Thoracic aorta (tissue), 2 donors: ENCODE results near the gene ZNF440. TPM values are rescaled to one million over a fixed set of nuclear protein-coding genes. Genes with fewer than 3 reads are reported as not detected.
"Not testable (repeated sequence)": the region's sequence is repeated elsewhere in the genome, so short reads cannot be mapped to it uniquely, and the experiment has no call there.

Experiments
- ATAC-seq: fragments of 150-250 bp; one replicate; pipeline ENCODE4 v1.8.0; 2017; ENCODE audit warnings: low read depth; ENCODE audit not compliant: insufficient number of reproducible peaks, low FRiP score
- DNase-seq: peaks from one replicate; pipeline ENCODE4 v3.0.0-alpha.2; 2020; ENCODE audit warnings: low spot score
- H3K27ac ChIP-seq, 2 donors: fragments of 200-600 bp; sonication (generic); 1 replicate in 1 of 2; 2 replicates in 1 of 2; pipeline ENCODE4 v1.5.1; 2016; ENCODE audit warnings: mild to moderate bottlenecking in 2 of 2, moderate library complexity in 2 of 2
- H3K27me3 ChIP-seq: fragments of 200-600 bp; sonication (generic); replicated peaks from 2 replicates; pipeline ENCODE4 v1.6.0; 2016; ENCODE audit warnings: mild to moderate bottlenecking; ENCODE audit not compliant: insufficient read depth
- H3K36me3 ChIP-seq: fragments of 200-600 bp; sonication (generic); one replicate; pipeline ENCODE4 v1.5.1; 2016
- H3K4me1 ChIP-seq, 2 donors: fragments of 200-600 bp; sonication (generic); 1 replicate in 1 of 2; 2 replicates in 1 of 2; pipeline versions ENCODE4 v1.5.1 to v1.6.0; 2016; ENCODE audit warnings: low read depth in 2 of 2, mild to moderate bottlenecking in 1 of 2; ENCODE audit not compliant: control insufficient read depth in 1 of 2
- H3K4me3 ChIP-seq: fragments of 200-600 bp; sonication (generic); 2 replicates; pipeline ENCODE4 v1.5.1; 2016; ENCODE audit warnings: mild to moderate bottlenecking
- H3K9me3 ChIP-seq: fragments of 200-600 bp; sonication (generic); 2 replicates; pipeline ENCODE4 v1.5.1; 2016
- total RNA-seq, 2 donors: library from RNA; depleted of rRNA; stranded (reverse); fragments of >200 nt; gene quantifications; one replicate each; pipeline versions ENCODE4 v1.1.0 to v1.2.3, GENCODE V29; 2016
- TF ChIP-seq, protein P1 (sequence below): fragments of 200-600 bp; sonication (generic); IDR thresholded peaks from one replicate; pipeline ENCODE4 v1.5.1; 2019; ENCODE audit warnings: antibody characterized with exemption

The ZNF440 gene
- total RNA-seq, 2 donors from 2014 or later: 7.3 to 23.5 TPM

- Histone ChIP-seq H3K4me1 (no peaks in the 10 kb centered on the region), H3K4me3 (no peak overlapping the region), H3K27me3 (no peaks in the 10 kb centered on the region), H3K27ac (no peak overlapping the region), H3K36me3 (peaks cover 46% of the 10 kb centered on the region), H3K9me3 (peaks cover 58% of the 10 kb centered on the region)
- DNase-seq (no peak), ATAC-seq (no peak)
- TF ChIP-seq, protein P1, sequence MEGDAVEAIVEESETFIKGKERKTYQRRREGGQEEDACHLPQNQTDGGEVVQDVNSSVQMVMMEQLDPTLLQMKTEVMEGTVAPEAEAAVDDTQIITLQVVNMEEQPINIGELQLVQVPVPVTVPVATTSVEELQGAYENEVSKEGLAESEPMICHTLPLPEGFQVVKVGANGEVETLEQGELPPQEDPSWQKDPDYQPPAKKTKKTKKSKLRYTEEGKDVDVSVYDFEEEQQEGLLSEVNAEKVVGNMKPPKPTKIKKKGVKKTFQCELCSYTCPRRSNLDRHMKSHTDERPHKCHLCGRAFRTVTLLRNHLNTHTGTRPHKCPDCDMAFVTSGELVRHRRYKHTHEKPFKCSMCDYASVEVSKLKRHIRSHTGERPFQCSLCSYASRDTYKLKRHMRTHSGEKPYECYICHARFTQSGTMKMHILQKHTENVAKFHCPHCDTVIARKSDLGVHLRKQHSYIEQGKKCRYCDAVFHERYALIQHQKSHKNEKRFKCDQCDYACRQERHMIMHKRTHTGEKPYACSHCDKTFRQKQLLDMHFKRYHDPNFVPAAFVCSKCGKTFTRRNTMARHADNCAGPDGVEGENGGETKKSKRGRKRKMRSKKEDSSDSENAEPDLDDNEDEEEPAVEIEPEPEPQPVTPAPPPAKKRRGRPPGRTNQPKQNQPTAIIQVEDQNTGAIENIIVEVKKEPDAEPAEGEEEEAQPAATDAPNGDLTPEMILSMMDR: no peak
Observed at GRCh38 chr19:11833541-11833940, 19.5 kb downstream of the ZNF440 start.

GRCh38 chr19:11835626-11836066 is 21.6 kb downstream of the ZNF440 start:
- ATAC-seq, H3K27ac ChIP-seq, H3K27me3 ChIP-seq, H3K4me1 ChIP-seq, DNase-seq, H3K4me3 ChIP-seq: not testable (repeated sequence)
- peaks cover 43% of the 10 kb centered on the region for H3K9me3 ChIP-seq
- peaks cover 35% of the 10 kb centered on the region for H3K36me3 ChIP-seq

DNA sequence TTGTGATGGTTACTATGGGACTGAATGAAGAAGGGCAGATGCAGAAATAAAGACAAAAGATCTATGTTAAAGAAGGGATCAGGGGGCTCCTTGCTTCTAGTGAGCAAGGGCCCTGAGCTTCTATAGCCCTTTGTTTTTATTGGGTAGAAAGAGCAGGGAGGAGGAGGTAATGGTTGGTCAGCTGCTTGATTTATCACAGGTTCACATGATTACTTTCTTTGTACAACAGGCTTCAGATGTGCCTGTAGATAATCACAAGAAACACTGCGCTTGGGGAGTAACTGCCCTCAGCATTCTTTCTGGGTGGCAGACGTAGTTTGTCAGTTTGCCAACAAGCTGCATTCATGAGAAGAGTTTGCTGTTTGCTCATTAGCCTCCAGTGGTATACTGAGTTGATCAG is 29.6 kb downstream of the ZNF440 start:
- TF ChIP-seq, protein P1: no peak
- no peak for DNase-seq

GRCh38 chr19:11847615-11848014 is 33.5 kb downstream of the ZNF440 start:
- H3K27ac ChIP-seq, H3K27me3 ChIP-seq, DNase-seq, H3K36me3 ChIP-seq, H3K9me3 ChIP-seq, H3K4me3 ChIP-seq, ATAC-seq: not testable (repeated sequence)
- H3K4me1 ChIP-seq: peaks cover 0 to 15% of the 10 kb centered on the region in 2 donors

More for the DNA sequence above, 29.6 kb downstream of the ZNF440 start:
- Histone ChIP-seq H3K27ac (no peak overlapping the region), H3K9me3 (no peaks in the 10 kb centered on the region), H3K36me3 (no peaks in the 10 kb centered on the region), H3K27me3 (no peaks in the 10 kb centered on the region), H3K4me3 (no peak overlapping the region), H3K4me1 (peaks cover 0 to 4% of the 10 kb centered on the region in 2 donors)
- ATAC-seq: no peak

DNA sequence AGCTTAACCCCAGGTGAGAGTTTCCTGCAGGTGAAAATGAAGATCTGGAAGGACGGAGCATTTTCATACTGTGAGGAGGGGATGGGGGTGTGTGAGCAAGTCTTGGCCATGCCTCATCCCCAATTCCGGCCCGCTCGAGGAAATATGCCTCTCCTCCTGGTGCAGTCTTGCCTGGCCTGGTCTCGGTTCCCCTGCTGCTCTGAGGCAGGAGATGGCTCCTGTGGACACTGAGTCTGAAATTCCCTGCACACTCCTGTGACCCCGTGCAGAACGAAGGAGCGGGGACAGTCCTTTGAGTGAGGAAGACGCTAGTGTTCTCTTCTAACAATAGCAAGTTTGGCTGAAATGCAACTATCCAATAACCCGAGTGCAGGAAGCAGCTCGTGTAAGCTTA is 34.1 kb downstream of the ZNF440 start:
- H3K27me3 ChIP-seq: no peaks in the 10 kb centered on the region
- peaks cover under 1% of the 10 kb centered on the region for H3K36me3 ChIP-seq
- peaks cover 0 to 15% of the 10 kb centered on the region in 2 donors for H3K4me1 ChIP-seq
- TF ChIP-seq, protein P1: no peak
- H3K4me3 ChIP-seq: peak overlapping the region; percentile 79
- peak overlapping the region; percentile 3 to 54 for H3K27ac ChIP-seq
- DNase-seq (no peak), ATAC-seq (peak; percentile 28)
- peaks cover 2% of the 10 kb centered on the region for H3K9me3 ChIP-seq

GRCh38 chr19:11848594-11849469 is 34.8 kb downstream of the ZNF440 start, which contains the start of gene ZNF439:
Gene ZNF439 (plus strand): TSS chr19:11848726. CDS start chr19:11848868, 142 bp downstream.
- Histone ChIP-seq H3K36me3 (peaks cover 7% of the 10 kb centered on the region), H3K4me3 (peak within 1 kb of the TSS; percentile 79), H3K9me3 (peaks cover 5% of the 10 kb centered on the region), H3K27me3 (no peaks in the 10 kb centered on the region), H3K27ac (peak within 1 kb of the TSS; percentile 45 to 54), H3K4me1 (peaks cover 0 to 15% of the 10 kb centered on the region in 2 donors)
- ATAC-seq (peak; percentile 69), DNase-seq (peak; percentile 82)
- TF ChIP-seq, protein P1: no peak

DNA sequence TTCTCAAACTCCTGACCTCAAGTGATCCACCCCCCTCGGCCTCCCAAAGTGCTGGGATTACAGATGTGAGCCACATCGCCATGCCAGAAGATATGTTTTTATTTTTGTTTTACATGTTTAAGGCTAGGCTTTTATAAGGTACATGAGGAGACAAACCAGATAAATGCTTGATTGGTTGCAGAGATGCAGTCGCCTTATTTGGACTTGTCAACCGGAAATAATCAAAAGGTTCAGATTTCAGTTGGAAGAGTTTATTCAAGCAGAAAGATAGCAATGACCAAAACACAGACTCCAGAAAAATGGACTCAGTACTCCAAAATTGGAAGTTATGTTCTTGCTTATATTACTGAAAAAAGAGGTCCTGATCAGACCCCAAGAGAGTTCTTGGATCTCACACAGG is 36.2 kb downstream of the ZNF440 start:
- not testable (repeated sequence) for H3K27me3 ChIP-seq, H3K4me3 ChIP-seq, H3K9me3 ChIP-seq, H3K27ac ChIP-seq, ATAC-seq, DNase-seq
- Histone ChIP-seq H3K36me3 (peaks cover 10% of the 10 kb centered on the region), H3K4me1 (peaks cover 0 to 15% of the 10 kb centered on the region in 2 donors)
